Gastroesophageal sphincter (tissue), 3 donors: Measurements from ENCODE around the gene GRIK3.

ENCODE experiments used
- EP300 ChIP-seq: sonication (generic); formaldehyde crosslinking; IDR thresholded peaks from one replicate; pipeline ENCODE4 v1.6.1; 2017; ENCODE audit warnings: antibody characterized with exemption, mild to moderate bottlenecking
- POLR2A ChIP-seq, 2 donors: fragments of 450-650 bp; IDR thresholded peaks; one replicate each; pipeline ENCODE4 v1.6.1; 2017; ENCODE audit warnings: antibody characterized with exemption in 2 of 2, mild to moderate bottlenecking in 2 of 2, moderate library complexity in 1 of 2
- POLR2AphosphoS5 ChIP-seq: sonication (generic); formaldehyde crosslinking; IDR thresholded peaks from one replicate; pipeline ENCODE4 v1.6.1; 2017; ENCODE audit warnings: antibody characterized with exemption
- TF ChIP-seq, protein P1 (sequence below), 4 experiments: fragments of 200-600 bp in 2 of 4; fragments of 450-650 bp in 2 of 4; sonication (generic) in 1 of 4; IDR thresholded peaks; one replicate each; pipeline ENCODE4 v1.5.1; 2017 to 2019; ENCODE audit warnings: antibody characterized with exemption in 4 of 4, mild to moderate bottlenecking in 2 of 4, moderate library complexity in 2 of 4

DNA sequence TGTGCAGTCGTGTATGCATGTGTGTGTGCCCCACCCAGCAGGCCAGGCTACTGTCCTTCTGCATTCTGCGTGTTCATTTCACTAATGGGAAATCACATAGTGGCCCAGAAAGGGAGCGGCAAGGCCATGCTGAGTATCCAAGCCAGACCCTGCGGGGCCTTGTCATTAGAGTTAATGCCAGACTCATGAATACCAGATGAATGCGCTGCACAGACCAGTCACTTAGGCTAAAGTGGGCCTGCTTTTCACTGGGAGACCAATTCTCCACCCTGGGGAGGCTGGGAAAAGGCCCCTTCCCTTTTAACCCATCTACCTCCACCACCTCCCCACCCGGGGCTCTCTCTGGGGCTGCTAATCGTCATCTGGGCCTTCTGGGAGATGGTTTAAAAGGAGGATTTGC, 17.0 kb upstream of the GRIK3 start:
- TF ChIP-seq, protein P1, sequence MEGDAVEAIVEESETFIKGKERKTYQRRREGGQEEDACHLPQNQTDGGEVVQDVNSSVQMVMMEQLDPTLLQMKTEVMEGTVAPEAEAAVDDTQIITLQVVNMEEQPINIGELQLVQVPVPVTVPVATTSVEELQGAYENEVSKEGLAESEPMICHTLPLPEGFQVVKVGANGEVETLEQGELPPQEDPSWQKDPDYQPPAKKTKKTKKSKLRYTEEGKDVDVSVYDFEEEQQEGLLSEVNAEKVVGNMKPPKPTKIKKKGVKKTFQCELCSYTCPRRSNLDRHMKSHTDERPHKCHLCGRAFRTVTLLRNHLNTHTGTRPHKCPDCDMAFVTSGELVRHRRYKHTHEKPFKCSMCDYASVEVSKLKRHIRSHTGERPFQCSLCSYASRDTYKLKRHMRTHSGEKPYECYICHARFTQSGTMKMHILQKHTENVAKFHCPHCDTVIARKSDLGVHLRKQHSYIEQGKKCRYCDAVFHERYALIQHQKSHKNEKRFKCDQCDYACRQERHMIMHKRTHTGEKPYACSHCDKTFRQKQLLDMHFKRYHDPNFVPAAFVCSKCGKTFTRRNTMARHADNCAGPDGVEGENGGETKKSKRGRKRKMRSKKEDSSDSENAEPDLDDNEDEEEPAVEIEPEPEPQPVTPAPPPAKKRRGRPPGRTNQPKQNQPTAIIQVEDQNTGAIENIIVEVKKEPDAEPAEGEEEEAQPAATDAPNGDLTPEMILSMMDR (IDR thresholded peaks at IDR 0.05): no peak
- TF ChIP-seq EP300: no peak
- no peak for TF ChIP-seq POLR2A (IDR thresholded peaks at IDR 0.05)
- no peak for TF ChIP-seq POLR2AphosphoS5
